ENCODE data around the gene KIF18B. TPM values are rescaled to one million over a fixed set of nuclear protein-coding genes. Genes with fewer than 3 reads are reported as not detected.

KIF18B gene
- total and polyA plus RNA-seq, 2 of the 8 experiments (the other 6 are each of a cell fraction or from before 2014, with no cell fraction given) = 39.0 to 59.4 TPM

DNA sequence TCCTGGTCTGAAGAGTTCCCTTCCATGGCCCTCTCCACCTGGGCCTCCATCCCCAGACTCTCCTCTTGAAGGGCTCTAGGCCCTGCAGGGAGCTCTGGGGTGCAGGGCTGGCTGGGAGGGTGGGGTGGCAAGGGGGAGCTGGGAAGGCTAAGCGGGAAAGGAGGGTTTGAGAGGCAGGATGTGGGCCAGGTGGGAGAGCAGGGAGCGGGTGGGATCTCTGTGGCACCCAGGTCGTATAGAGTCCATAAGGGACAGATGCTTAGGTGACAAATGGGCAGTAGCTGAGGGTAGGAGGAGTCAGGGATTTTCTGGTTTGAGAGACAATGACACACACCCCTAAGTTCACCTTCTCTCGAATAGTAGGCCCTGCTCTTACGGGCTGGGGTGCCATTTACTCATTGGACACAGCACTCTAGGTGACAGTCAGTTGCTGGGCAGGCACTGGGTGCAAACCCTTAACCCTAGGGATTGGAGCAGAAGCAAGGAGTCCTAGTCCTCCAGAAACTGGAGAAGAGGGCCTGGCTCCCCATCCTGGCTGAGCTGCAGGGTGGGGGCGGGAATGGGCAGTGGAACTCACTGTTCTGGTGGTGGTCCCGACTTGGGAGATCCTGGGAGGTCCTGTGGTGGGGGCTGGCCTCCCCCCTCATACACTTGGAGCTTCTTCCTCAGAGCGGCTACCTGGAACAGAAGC, 15.3 kb downstream of the KIF18B start (continued):
- TF ChIP-seq, protein P1, sequence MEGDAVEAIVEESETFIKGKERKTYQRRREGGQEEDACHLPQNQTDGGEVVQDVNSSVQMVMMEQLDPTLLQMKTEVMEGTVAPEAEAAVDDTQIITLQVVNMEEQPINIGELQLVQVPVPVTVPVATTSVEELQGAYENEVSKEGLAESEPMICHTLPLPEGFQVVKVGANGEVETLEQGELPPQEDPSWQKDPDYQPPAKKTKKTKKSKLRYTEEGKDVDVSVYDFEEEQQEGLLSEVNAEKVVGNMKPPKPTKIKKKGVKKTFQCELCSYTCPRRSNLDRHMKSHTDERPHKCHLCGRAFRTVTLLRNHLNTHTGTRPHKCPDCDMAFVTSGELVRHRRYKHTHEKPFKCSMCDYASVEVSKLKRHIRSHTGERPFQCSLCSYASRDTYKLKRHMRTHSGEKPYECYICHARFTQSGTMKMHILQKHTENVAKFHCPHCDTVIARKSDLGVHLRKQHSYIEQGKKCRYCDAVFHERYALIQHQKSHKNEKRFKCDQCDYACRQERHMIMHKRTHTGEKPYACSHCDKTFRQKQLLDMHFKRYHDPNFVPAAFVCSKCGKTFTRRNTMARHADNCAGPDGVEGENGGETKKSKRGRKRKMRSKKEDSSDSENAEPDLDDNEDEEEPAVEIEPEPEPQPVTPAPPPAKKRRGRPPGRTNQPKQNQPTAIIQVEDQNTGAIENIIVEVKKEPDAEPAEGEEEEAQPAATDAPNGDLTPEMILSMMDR (IDR thresholded peaks at IDR 0.05; ENCODE audit: control extremely low read depth in 1 of 3, insufficient read depth in 1 of 3, low read depth in 1 of 3, low read length in 3 of 3) = no peak
- TF ChIP-seq BCL11A (IDR thresholded peaks at IDR 0.05; ENCODE audit: low read depth in 2 of 2, low read length in 2 of 2) (no peak), RFX5 (IDR thresholded peaks at IDR 0.05; ENCODE audit: borderline replicate concordance, low read depth, low read length) (no peak), FOSL1 (IDR thresholded peaks at IDR 0.05; ENCODE audit: insufficient read depth, low read depth, low read length) (no peak), SIN3A (conservative IDR thresholded peaks at IDR 0.05 in 1 of 2, IDR thresholded peaks at IDR 0.05 in 1 of 2; ENCODE audit: low read depth in 1 of 2, low read length in 2 of 2) (no peak), ASH2L (IDR thresholded peaks at IDR 0.05; ENCODE audit: low read length) (no peak), SRF (IDR thresholded peaks at IDR 0.05; ENCODE audit: low read depth, low read length) (no peak), MAFK (IDR thresholded peaks at IDR 0.05; ENCODE audit: low read depth, low read length) (no peak)
- TF ChIP-seq, protein P2, sequence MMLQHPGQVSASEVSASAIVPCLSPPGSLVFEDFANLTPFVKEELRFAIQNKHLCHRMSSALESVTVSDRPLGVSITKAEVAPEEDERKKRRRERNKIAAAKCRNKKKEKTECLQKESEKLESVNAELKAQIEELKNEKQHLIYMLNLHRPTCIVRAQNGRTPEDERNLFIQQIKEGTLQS (IDR thresholded peaks at IDR 0.05; ENCODE audit: insufficient read depth, low read depth, low read length) = no peak
